HG03342 (cell line): ENCODE data around the gene RYR1.
"Not testable (repeated sequence)": the region's sequence is repeated elsewhere in the genome, so short reads cannot be mapped to it uniquely, and the experiment has no call there.

Experiments used
- ATAC-seq: cut with Tn5 transposase; IDR thresholded peaks from one replicate; pipeline ENCODE4 v1.9.1; 2021; ENCODE audit warnings: mild to moderate bottlenecking, moderate library complexity; ENCODE audit not compliant: unreplicated experiment

Gene RYR1

GRCh38 chr19:38399537-38399936 is 34.0 kb upstream of the RYR1 start:
- no peak for ATAC-seq

- no peak for ATAC-seq
Measured at GRCh38 chr19:38400361-38400760, 33.1 kb upstream of the RYR1 start.

GRCh38 chr19:38401148-38401547 is 32.3 kb upstream of the RYR1 start:
- ATAC-seq = no peak

GRCh38 chr19:38402623-38402966 is 30.9 kb upstream of the RYR1 start:
- ATAC-seq = peak; percentile 2

- peak; percentile 90 for ATAC-seq
Measured at GRCh38 chr19:38402967-38403674, 30.4 kb upstream of the RYR1 start, which contains the start of gene FAM98C. Gene FAM98C (plus strand): TSS chr19:38403093. CDS start chr19:38403154, 61 bp downstream.

GRCh38 chr19:38404858-38405257 is 28.6 kb upstream of the RYR1 start:
- no peak for ATAC-seq

- no peak for ATAC-seq
Measured at GRCh38 chr19:38405276-38405675, 28.2 kb upstream of the RYR1 start.

GRCh38 chr19:38409631-38410133 is 23.8 kb upstream of the RYR1 start:
- no peak for ATAC-seq

- not testable (repeated sequence) for ATAC-seq
Measured at GRCh38 chr19:38410407-38410806, 23.1 kb upstream of the RYR1 start.

- ATAC-seq = no peak
Measured at GRCh38 chr19:38411041-38411712, 22.3 kb upstream of the RYR1 start.

- ATAC-seq = not testable (repeated sequence)
Measured at GRCh38 chr19:38411898-38412297, 21.6 kb upstream of the RYR1 start.

GRCh38 chr19:38412491-38412890 is 21.0 kb upstream of the RYR1 start:
- ATAC-seq = no peak

GRCh38 chr19:38412961-38413360 is 20.5 kb upstream of the RYR1 start:
- ATAC-seq = no peak

- ATAC-seq = no peak
Measured at GRCh38 chr19:38413416-38413815, 20.1 kb upstream of the RYR1 start.

GRCh38 chr19:38417146-38417543 is 16.3 kb upstream of the RYR1 start:
- no peak for ATAC-seq

GRCh38 chr19:38417544-38418506 is 15.7 kb upstream of the RYR1 start:
- no peak for ATAC-seq

- no peak for ATAC-seq
Measured at GRCh38 chr19:38420935-38421334, 12.6 kb upstream of the RYR1 start.

- no peak for ATAC-seq
Measured at GRCh38 chr19:38421856-38422255, 11.6 kb upstream of the RYR1 start.

GRCh38 chr19:38422438-38422837 is 11.1 kb upstream of the RYR1 start:
- ATAC-seq = no peak

- no peak for ATAC-seq
Measured at GRCh38 chr19:38424272-38424671, 9.2 kb upstream of the RYR1 start.

- no peak for ATAC-seq
Measured at GRCh38 chr19:38425222-38425809, 8.2 kb upstream of the RYR1 start.
